HK-2 (cell line): ENCODE data around the gene TEPSIN.
"Not testable (repeated sequence)": the region's sequence is repeated elsewhere in the genome, so short reads cannot be mapped to it uniquely, and the experiment has no call there.

Experiments
- DNase-seq: peaks from one replicate; pipeline ENCODE4 v3.0.0-alpha.2; 2018; ENCODE audit not compliant: unreplicated experiment

Gene TEPSIN

DNA sequence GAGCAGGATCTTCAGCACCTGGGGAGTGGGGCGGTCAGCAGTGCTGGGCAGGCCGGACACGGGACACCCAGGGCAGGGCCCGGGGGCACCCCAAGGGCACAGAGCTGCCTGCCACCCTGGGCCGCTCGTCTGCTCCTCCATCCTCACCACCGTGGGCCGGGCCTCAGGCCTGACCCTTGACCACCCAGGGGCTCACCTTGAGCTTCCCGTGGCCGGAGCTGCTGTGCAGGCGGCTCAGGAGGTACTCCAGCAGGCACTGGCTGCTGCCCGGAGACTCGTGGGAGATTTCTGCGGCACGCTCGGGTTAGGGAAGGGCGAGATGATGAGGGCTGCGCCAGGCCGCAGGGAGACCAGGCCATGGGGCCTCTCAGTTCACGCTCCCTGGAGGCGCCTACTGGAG lies 2.1 kb downstream of the TEPSIN start:
- DNase-seq, result no peak

DNA sequence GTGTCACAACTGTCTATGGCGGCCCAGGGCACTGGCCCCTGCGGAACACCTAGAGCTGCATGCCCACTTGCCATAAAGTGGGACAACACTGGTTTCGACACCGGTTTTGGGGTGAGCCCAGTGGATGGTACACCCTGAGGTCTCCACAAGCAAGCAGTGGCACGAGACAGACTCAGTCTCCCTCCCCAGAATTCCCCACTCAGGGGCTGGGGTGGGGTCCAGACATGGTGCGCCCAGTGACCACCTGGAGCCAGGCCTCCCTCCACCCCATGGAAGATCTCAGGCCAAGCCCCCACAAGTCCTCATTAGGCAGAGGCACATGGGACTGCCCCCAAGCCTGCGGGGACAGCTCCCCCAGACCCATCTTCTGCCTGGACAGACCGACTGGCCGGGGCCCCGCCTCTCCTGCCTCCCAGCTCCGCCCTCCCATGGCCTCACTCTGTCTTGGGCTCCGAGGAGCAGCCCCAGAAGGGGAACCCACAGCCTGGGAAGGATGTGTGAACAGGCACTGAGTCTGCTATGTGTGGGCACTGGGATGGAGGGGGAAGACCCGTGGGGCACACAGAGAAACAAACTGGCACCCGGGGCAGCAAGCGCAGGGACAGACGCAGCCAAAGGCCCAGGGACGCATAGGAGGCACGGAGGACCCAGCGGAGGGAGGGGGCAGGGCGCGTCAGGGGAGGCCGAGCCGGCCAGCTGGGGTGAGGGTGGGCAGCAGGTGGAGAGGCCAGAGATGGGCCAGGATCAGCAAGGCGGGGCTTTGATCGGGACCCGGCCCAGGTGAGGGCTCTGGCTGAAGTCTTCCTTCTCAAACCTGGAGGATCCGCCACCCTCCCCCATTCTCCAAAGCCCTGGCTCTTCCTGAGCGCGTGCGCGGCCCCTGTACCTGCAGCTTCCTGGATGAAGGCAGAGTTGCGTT lies 2.8 kb downstream of the TEPSIN start:
- DNase-seq, result no peak

DNA sequence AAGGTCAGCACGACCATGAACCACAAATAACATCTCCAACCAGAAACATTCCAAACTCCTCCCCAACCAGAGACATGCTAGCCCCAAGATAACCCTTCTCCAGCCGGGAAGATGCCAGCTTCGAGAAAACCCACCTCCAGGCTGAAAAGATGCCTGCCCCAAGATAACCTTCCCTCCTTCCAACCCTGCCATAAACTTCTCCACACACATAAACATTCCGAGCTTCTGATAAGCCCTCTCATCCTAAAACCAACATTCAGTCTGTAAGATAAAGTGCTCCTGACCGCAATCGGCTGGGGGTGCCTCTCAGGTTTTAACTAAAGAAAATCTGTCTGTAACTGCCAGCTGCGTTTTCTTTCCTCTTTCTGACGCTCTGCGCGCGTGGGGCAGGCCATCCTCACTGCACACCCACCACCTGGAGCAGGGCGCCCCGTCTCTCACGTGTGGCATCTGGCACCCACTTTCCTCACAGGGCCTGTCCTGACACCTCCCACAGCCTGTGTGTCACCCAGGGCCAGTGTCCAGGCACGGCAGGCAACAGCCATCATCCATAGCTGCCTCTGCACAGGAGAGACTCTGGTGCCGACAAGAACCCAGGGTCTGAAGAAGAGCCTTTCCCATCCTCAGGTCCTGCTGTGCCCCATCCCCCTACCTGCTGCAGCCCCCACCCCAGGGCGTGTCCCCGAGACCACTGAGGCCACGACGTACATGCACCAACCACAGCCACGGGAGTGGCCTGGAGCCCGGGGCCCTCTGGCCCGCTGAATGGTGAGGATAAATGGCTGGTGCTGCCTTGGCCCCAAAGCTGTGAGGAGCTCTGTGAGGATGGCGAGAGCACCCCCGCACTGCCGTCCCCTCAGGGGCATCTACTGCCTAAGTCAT lies 3.7 kb downstream of the TEPSIN start:
- DNase-seq, result no peak

DNA sequence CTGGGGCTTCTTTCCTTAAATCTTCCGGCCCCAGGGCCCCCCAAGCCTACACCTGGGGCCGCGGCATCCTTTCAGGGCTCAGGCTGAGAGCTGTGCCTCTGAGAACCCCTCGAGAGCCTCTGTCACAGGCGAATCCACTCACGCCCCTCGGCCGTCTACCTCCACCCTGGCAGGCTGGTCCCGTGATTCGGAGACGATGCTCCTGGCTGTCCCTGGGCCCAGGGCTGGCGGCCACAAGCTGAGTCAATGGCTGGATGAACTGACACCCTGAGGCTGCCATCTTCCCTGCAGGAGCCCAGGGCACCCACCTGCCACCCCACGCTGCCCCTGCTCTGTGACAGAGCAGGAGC lies 4.4 kb downstream of the TEPSIN start:
- DNase-seq, result no peak

DNA sequence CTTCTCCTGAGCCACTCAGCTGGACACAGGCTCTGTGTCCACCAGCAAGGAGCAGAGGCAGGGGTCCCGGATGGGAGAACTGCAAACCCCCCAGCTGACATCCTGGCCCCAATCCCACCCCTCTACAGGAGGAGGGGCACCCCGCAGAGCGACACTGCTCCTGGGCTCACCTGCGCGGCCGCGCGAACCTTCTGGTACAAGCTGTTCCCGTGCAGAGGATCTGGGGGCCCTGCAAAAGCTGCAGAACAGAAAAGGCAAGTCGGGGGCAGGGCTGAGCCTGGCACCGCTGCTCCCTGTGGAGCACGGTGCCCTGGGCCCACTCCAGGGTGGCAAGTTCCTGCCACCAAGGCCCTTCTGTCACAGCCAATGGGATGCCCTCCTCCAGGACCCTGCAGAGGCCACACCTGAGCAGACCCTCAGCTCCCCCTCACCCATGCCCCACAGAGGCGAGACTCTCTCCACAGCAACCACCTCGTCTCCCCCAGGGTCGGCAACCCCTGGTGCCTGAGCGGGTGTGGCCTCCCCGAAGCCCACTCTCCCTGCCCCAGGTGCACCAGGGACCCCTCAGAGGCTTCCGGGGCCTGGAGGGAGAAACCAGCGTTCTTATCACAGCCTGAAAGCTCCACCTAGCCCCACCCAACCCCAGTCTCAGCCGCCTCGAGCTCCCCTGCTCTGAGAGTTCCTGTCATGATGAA lies 4.9 kb downstream of the TEPSIN start:
- DNase-seq, result no peak

DNA sequence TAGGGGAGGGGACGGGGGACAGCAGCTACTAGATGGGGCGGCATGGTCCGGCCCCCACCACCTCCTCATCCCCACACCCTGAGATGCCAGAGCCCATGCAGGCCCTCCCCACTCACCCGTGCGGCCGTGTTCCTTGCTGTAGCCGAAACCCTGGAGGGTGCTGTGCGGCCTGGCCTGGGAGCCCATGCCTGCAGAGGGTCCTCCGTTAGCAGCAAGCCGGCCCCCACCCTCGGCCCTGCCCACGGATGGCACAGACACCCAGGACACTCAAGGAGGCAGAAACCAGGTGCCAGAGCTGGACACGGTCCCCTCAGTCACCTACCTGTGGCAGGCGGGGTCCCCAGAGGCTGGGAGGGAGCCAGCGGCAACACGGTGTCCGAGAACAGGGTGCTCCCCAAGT lies 5.5 kb downstream of the TEPSIN start:
- no peak for DNase-seq

DNA sequence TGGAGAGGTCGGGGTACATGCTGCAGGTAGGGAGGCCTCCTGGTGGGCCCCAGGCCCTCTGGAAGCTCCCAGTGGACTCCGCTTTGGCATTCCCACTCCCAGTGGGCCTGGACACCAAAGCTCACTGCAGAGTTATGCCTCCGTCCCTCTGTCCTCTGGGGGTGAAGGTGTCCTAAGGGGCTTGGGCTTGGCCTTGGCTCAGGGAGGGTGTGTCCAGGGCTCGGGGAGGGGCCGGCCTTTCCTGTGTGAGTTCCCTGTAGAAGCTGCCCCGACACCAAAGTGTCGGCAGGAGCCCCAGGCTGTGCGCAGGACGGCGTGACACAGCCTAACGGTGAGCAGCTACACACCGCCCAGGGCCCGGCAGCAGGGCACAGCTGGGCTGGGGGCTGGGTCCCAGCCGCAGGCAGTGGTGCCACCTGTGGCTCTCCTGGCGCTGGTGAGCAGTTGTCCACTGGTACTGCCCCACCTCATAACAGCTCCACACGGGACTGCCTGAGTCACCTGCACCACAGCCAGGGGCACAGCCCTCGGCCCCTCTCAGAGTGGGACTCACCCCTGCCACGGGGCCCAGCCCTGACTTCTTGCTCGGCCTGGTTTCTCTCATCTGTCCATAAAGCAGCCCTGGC lies 6.1 kb downstream of the TEPSIN start:
- no peak for DNase-seq

DNA sequence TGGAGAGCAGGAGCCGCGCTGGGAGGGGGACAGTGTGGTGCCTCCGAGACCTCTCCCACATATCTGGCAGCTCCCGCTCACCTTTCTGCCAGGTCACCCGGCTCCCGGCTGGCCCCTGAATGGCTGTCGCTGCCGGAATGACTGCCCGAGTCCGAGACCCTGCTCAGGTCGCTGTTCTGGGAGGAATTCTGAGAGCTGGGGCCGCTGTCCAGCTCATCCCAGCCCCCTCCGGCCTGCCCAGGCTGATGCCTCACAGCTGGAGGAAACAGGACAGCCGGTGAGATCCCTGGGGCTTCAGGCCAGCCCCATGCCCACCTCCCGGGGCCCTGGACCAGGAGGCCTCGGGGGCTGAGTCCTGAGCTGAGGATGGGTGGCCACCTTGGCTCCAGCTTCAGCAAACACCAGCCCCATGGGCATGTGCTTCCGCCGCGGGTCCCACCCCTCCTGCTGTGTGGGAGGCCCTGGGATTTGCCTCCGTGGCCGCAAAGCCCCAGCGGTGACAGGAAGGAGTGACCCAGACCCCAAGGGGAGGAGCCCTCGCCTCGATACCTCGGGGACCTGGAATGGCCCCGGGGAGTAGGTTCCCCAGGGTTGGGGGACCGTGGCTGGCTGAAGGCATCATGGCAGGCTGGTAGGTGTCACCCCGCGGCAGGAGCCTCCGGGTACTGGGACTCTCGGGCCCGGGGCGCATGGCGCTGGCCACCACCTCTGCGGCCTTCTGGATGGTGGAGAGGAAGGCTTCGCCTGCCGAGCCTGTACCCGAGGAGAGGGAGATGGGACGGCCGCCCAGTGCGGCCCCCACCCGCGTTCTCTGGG lies 6.9 kb downstream of the TEPSIN start:
- no peak for DNase-seq

DNA sequence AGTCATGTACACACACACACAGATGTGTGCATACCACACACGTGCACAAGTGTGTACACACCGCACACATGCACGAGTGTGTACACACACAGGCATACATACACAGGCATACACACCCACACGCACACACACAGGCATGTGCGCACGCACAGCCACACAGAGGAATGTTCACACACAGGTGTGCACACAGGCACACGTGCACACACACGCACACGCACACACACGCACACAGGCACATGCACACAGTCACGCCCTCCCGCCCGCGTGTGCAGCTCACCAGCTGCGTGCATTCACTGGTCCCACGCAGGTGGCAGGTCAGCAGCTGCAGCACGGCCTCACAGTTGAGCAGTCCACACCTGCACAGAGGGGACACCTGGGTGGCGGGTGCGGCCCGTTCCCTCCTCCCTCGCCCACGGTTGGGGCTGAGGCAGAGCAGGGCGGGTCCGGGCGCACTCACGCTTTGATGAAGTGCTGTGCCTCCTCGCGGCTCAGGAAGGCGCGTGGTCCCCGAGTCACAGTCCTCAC lies 7.7 kb downstream of the TEPSIN start:
- DNase-seq, result no peak

DNA sequence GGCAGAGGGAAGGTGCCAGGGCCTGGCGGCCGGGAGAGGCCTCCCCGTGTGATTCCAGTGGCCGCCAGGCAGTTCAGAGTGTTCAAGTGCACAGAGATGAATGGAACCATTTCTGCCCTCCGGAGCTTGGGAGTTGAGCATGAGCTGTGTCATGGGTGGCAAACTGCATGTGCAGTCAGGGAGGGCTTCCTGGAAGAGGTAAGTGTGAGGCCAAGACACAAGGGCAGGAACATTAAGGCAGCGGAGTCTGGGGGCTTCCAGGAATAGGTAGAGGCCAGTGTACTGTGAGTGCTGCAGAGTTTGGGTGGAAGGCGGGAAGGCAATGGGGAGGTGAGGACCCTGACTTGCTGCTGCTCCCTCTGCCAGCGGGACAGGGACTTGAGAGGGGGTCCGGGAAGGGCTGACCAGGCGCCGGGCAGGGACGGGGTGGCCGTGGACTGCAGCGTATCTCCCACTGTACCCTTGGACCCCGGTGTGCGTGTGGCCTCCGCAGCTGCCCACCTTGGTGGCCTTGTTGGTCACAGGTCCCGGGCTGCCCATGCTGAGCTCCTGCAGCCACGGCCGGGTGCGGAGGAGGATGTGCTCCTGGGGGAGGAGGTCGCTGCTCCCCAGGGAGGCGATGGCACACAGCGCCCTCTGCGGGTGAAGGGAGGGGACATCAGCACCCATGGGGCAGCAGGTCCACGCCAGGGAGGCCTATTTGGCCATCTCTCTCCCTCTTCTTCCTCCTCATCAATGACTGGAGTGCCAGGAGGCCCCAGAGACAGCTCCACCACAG lies 8.6 kb downstream of the TEPSIN start:
- DNase-seq, result no peak

DNA sequence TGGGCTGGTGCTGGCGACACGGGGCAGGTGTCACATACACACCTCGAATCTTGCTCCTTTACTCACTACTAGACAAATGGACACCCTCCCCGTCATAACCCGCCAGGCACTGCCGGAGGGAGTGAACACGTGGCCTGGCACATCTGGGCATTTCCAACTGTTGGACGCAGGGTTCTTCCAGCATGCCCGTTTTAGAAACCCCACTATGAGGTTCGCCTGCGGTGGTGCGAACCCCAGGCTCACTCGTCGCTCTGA lies 9.3 kb downstream of the TEPSIN start:
- DNase-seq, result no peak

DNA sequence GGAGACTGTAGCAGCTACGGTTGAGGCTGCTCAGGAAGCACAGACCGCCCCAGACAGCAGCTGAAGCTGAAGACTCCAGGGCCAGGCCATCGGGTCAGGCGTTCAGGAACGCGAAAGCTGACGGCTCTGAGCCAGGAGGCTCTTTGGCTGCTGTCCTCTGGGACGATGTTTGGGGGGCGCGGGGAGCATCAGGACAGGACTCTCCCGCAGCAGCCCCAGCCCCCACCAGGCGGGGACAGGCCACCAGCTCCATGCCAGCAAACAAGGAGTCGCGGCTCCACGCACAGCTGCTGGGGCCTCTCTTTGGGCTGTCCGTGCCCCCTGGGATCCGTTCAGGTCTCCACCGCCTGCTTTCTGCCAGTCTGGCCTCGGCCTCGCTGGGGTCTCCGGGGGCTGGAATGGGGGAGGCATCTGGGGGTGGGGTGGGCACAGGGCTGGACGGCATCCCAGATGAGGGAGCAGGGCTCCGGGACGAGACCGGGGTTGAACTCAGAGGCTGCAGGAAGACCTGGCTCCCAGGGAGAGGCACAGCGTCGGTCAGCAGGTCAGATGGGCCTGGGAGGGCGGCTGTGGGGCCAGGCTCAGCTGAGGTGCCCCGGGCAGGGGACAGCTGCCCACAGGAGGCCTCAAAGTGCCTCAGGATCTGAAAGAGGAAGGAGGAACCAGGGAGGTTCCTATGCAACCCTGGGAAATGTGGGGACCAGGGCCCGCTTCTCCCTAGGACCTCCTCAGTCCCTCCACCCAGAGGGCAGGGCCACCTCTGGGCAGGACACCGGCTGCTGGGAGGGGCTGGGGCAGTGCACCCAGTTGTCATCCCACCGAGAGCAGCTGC lies 9.8 kb downstream of the TEPSIN start:
- DNase-seq, result no peak

DNA sequence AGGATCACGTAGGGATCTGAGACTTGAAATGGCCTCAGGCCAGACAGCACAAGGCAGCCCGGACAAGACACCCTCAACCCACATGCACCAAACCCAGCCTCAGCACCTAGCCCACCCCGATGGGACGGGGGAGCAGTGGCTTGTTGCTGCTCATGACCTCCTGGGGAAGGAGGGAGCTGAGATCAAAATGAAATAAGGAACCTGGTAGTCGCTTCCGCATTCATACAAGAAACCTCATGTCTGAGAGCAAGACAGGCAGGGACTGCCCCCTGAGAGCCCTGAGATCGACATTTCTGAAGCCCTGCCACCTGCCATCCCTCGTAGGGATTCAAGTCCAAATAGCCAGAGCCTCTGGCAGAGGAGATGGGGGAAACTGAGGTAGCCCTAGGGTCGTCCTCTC lies 10.4 kb downstream of the TEPSIN start:
- no peak for DNase-seq

DNA sequence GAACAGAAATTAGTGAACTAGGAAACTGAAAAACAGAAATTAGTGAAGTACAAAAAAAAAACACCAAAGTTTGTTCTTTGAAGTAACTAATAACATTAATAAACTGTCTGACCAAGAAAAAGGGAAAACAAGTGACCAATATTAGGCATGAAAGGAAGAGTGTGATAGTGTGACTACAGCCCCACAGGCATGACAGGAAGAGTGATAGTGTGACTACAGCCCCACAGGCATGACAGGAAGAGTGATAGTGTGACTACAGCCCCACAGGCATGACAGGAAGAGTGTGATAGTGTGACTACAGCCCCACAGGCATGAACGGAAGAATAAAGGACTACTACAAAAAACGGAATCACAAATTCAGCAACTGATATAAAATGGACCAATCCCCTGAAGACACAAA lies 11.2 kb downstream of the TEPSIN start:
- DNase-seq, result not testable (repeated sequence)

DNA sequence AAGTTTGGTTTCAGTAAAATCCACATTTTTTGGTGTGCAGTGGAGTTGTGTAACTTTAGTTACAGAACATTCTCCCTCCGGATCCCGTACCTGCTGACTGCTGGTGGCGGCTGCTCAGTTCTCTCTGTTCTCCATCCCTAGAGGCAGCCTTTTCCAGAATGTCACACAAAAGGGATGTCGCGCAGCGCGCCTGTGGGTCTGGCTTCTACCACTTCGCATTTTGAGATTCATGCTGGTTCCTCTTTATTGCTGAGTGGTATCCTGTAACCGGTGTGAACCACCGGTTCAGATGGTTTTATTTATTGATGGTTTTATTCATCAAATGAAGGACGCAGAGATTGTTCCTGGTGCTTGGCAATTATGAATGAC lies 15.1 kb downstream of the TEPSIN start:
- no peak for DNase-seq

DNA sequence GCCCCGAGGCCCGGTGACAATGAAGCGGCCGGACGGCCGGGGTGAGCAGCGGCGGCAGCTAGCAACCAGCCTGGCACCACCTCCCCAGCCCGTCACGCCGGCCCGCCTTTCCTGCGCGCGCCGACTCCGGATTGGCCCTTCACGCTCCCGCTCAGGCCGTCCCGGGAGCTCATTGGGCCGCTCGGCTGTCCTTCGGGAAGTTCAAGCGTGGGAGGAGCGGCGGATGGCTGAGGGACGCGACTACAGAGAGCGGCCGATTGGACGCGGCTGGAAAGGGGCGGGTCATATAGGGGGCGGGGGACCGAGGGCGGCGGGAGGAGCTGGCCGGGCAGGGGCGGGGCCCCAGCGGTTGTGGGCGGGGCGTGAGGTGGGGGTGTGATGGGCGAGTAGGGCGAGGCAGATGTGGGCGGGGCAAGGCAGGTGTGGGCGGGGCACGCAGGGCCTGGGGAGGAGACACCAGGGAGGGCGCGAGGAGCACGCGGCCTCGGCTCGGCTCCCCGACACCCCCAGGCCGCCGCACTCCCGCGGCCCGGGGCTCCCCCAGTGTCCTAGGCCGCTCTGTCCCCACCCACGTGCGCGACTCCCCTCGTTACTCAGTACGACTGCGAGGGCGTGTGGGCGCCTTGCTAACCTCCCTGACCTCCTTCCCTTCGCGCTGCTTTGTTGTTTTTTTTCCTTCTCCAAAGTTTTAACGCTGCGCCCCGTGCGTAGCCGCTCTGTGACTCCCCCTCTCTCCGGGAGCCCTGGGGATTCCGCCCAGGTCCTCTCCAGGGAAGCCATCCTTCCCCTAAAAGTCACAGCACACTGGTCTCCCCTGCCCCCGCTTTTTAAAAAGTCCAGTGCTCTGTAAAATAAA lies 15.7 kb downstream of the TEPSIN start, which contains the start of gene CEP131:
TSS of gene CEP131 (minus strand) at position 60 of the 856 bp plus-strand sequence. CDS start 2,909 bp downstream, outside the sequence.
- DNase-seq, result peak; percentile 100

DNA sequence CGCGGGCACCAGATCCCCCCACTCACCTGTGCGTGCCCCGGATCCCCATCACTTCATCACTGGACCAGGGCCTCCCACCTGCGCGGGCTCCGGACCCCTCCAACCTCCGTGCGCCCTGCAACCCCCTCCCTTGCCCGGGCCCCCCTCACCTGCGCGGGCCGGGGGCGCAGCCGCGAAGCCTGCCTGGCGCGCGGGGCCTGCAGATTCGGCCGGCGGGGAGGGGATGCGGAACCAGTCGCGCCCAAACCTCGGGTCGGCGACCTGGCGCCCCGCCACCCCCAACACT lies 16.3 kb downstream of the TEPSIN start:
- DNase-seq, result no peak

DNA sequence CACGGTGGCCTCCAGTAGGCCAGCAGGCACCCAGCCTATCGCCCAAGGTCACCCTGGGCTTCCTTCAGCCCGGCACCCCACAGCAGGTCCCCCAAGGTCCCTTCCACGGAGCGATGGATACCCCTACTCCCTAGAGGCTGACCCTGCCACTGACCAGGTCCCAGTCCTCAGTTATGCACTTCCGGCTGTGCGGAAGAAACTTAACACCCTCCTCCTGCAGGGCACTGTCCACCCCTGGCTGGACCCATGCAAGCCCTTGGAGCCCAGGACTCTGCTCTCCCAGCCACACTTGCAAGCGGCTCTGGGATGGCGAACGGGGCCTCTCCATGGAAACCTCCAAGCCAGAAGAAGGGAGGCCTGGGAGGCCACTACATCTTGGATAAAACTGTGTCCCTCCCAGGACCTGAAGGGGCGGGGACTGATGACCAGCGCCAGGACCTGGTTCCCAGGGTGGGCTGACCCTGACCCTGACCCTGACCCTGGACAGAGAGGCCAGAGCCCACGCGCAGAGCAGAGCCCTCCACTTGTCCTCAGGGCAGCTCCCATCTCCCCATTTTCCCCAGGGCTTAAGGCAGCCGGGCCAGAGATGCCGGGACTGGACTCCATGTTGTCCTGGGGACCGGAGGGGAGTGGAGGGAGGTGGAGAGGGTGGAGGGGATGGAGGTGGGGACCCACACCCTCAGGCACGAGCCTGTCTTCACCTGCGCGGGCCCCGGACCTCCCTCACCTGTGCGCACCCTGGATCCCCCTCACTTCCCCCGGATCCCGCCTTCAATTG lies 16.8 kb downstream of the TEPSIN start:
- no peak for DNase-seq
